ENCODE measurements around the gene SLC17A3. TPM values are rescaled to one million over a fixed set of nuclear protein-coding genes. Genes with fewer than 3 reads are reported as not detected.

The SLC17A3 gene
- total and polyA plus RNA-seq, 10 of the 15 experiments (the other 5 are each of a cell fraction or from before 2014, with no cell fraction given) = not detected

- intact Hi-C loops (cut with micrococcal nuclease; ENCODE audit: unreplicated experiment) (no loop called here), in situ Hi-C loops (cut with MboI) (no loop called here)
- RAD21 ChIA-PET (ENCODE audit: unreplicated experiment) = interaction anchor here (0.5 kb wide), 1 partner anchor 13 kb away, joined by 3 read pairs; no protein-coding TSS in a partner anchor
- no peaks in the 10 kb centered on the region for H4K20me1 ChIP-seq (ENCODE audit: control insufficient read depth, insufficient read depth)
- DNase-seq (ENCODE audit: low read depth, low spot score) (no peak), ATAC-seq (no peak), FAIRE-seq (no peak)
- BruUV-seq (replicated peaks) = no TSS peak
- H2AFZ ChIP-seq (ENCODE audit: control insufficient read depth, low read depth, low read length) = no peak overlapping the region
- no peak for TF ChIP-seq ZNF384 (IDR thresholded peaks at IDR 0.05; ENCODE audit: borderline replicate concordance, low read depth, low read length)
- no peak for TF ChIP-seq ZBED1 (IDR thresholded peaks at IDR 0.05; ENCODE audit: borderline replicate concordance)
- no peak for TF ChIP-seq NFXL1 (IDR thresholded peaks at IDR 0.05; ENCODE audit: borderline replicate concordance)
- no peak for TF ChIP-seq RFX5 (IDR thresholded peaks at IDR 0.05; ENCODE audit: low read depth, low read length)
- TF ChIP-seq CTCF (IDR thresholded peaks at IDR 0.05 in 2 of 3, conservative IDR thresholded peaks at IDR 0.05 in 1 of 3; ENCODE audit: control insufficient read depth in 2 of 3, extremely low read depth in 1 of 3, insufficient read depth in 1 of 3, low read depth in 3 of 3, low read length in 3 of 3) = no peak
- TF ChIP-seq MTA3 (IDR thresholded peaks at IDR 0.05; ENCODE audit: borderline replicate concordance, low read length) = no peak
- TF ChIP-seq YBX1 (IDR thresholded peaks at IDR 0.05) = no peak
- no peaks in the 10 kb centered on the region for H3K79me2 ChIP-seq (ENCODE audit: control insufficient read depth, insufficient read depth, low read length)
- H3K27me3 ChIP-seq (replicated peaks in 1 of 2; ENCODE audit: control insufficient read depth in 2 of 2, insufficient read depth in 2 of 2, low read length in 1 of 2) = no peaks in the 10 kb centered on the region; a peak in 1 of 4 replicates
- no peak overlapping the region for H3K4me3 ChIP-seq
- H3K27ac ChIP-seq (ENCODE audit: control insufficient read depth, insufficient read depth) = no peak overlapping the region
- H3K9ac ChIP-seq (ENCODE audit: control insufficient read depth, insufficient read depth, low read length) = no peak overlapping the region
- CTCF ChIA-PET = no interaction called here
- POLR2A ChIA-PET = interaction anchor here (0.7 kb wide), 1 partner anchor 117 kb away, joined by 8 read pairs; no protein-coding TSS in a partner anchor
- no peaks in the 10 kb centered on the region for H3K4me1 ChIP-seq (ENCODE audit: control insufficient read depth, insufficient read depth, low read length)
- H3K36me3 ChIP-seq (ENCODE audit: control insufficient read depth in 2 of 2, insufficient read depth in 2 of 2, low read length in 1 of 2) = no peaks in the 10 kb centered on the region
- SMC1A ChIA-PET (ENCODE audit: uncharacterized antibody, unreplicated experiment) = interaction anchor here (1.0 kb wide), 1 partner anchor 16 kb away, joined by 4 read pairs; no protein-coding TSS in a partner anchor
- H3K4me2 ChIP-seq (ENCODE audit: control insufficient read depth, insufficient read depth) = no peak overlapping the region
- WGBS (ENCODE audit: insufficient coverage, insufficient replicate concordance, low lambda C conversion rate, missing lambda C conversion rate) = 82% methylated on average over 4 of the region's 4 CpGs
- H3K9me3 ChIP-seq (replicated peaks; ENCODE audit: control insufficient read depth, insufficient read depth, low read length) = no peaks in the 10 kb centered on the region
These were observed 37.3 kb upstream of the SLC17A3 start for GRCh38 chr6:25911351-25911750.
